NCI-H526 (cell line): ENCODE data around the gene TEX53.

Experiments
- DNase-seq, 2 experiments: peaks; one replicate each; lab custom pipeline; 2025; lab: John Stamatoyannopoulos, UW

The TEX53 gene

DNA sequence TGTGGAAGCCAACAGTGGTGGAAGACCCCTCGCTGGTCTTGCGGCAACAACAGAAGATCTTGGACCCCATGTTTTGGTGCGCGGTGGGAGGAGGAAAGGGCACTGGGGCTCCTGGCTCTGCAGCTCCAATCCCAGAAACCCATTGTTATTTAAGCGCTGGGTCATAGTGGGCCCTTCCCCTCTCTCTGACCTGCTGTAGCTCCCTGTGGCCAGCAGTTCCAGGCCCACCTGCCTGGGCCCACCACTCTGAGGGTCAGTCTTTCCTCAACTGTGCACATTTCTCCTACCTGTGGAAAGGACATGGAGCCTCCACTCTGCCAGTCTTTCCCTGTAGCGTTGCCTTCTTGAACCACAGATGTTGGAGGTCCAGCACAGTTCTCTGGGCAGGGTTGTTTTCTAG lies at the start of gene TEX53:
TSS of gene TEX53 (minus strand) at position 101 of the 400 bp plus-strand sequence. CDS start at position 70, 31 bp downstream.
- no peak for DNase-seq

GRCh38 chr9:114706711-114707110 lies 49.1 kb upstream of the TEX53 start:
- DNase-seq = no peak

- DNase-seq = no peak
Measured at GRCh38 chr9:114701988-114702387, 44.4 kb upstream of the TEX53 start.

DNA sequence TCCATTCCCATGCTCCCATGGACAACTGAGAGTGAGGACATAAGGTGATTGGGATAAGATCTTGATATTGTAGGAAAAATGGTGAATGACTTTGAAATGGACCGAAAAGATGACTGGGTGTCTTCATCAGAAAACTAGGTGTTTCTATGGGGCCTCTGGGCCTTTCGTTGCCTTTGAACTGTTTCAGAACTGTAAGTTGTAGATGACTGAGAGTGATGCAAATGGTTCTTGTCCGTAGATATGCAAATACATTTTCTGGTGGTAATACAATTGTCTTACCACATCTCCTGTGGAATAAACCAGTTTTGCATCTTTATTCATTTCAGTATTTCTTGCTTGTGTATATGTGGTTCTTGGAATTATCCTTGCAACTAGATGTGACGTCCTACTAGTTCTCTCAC lies 40.3 kb upstream of the TEX53 start:
- peak; percentile 57 to 69 for DNase-seq

GRCh38 chr9:114696814-114697544 lies 39.4 kb upstream of the TEX53 start:
- no peak for DNase-seq

GRCh38 chr9:114695948-114696347 lies 38.3 kb upstream of the TEX53 start:
- DNase-seq = no peak

- no peak for DNase-seq
Measured at GRCh38 chr9:114694719-114695269, 37.2 kb upstream of the TEX53 start.

DNA sequence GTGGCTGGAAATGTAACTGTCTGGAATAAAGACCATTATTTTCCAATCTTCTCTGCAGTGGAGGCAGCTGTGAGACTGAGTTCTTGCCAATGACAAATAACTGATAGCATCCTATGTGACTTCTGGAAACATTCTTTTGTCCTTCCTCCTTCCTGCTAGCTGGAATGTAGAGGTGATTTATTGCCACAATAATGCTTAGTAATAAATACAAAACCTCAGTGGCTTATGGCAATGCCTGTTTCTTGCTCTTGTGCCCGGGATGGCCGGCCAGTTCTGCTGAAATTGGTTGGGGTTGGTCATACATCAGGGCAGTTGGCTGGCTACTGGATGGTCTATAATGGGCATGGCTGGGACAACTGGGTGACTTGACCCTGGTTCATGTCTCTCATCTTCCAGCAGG lies 36.5 kb upstream of the TEX53 start:
- no peak for DNase-seq

DNA sequence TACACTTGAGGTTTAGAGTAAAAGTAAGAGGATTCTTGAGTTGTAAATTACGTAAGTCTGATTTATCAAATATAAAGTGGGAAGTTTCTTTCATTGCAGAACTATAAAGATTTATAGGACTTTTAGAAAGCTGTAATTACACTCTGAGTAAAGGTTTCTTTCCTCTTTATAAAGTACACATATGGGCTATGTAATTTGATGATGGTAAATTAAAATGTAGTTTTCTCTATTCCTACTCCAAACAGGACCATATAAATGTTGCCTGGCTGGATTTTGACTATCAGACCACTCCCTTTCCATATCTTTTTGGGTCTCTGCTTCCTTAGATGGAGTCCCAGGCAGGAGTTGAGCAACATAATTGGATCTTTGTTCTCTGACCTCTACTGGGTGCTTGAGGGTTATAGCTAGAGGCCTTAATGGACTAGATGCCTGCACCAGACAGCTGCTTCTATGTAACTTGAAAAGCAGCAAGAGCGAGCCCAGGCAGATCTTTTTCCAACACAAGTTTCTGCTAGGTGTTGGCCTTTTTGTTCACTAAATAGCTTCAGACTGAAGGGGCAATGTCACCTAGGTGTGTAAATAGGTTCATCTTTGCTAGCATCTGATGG lies 35.7 kb upstream of the TEX53 start:
- peak in 1 of 2 experiments; percentile 9 for DNase-seq

DNA sequence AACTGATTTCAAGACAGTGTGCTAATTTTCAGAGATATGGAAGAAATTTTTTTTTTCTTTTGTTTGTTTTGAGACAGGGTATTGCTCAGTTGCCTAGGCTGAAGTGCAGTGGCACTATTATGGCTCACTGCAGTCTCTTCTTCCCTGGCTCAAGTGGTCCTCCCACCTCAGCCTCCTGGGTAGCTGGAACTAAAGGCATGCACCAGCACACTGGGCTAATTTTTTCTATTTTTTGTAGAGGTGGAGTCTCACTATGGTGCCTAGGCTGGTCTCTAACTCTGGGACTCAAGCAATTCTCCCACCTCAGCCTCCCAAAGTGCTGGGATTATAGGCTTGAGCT lies 34.3 kb upstream of the TEX53 start:
- DNase-seq = no peak

GRCh38 chr9:114691046-114691955 lies 33.7 kb upstream of the TEX53 start:
- DNase-seq = no peak

GRCh38 chr9:114690308-114690707 lies 32.7 kb upstream of the TEX53 start:
- no peak for DNase-seq

DNA sequence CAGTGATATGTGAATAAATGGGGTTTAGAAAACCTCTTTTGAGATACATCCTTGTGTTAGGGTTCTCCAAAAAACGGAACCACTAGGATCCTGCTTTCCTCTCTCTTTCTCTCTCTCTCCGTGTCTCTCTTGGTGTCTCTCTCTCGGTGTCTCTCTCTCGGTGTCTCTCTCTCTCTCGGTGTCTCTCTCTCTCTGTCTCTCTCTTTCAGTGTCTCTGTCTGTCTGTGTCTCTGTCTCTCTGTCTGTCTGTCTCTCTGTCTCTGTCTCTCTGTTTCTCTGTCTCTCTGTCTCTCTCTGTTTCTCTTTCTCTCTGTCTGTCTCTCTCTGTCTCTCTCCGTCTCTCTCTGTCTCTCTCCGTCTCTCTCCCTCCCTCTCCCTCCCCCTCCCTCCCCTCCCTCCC lies 32.2 kb upstream of the TEX53 start:
- DNase-seq = no peak

DNA sequence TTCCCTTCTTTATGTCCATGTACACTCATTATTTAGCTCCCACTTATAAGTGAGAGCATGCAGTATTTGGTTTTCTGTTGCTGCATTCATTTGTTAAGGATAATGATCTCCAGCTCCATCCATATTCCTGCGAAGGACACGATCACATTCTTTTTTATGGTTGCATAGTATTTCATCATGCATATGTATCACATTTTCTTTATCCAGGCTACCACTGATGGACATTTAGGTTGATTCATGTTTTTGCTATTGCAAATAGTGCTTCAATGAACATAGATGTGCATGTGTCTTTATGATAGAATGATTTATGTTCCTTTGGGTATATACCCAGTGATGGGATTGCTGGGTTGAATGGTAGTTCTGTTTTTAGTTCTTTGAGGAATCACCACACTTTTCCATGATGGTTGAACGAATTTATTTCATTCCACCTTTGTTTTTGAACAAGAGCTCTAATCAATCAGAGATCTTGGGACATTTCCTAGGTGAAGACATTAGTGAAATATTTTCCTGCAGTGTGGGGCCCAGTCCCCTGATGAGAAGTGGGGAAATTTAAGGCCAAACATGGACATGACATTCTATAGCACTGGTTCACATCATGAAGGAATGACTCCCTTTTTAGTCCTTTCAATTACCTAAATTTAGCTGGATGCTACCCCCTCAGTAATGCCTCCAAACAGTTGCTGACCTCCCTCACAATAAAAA lies 31.5 kb upstream of the TEX53 start:
- no peak for DNase-seq

- no peak for DNase-seq
Measured at GRCh38 chr9:114688379-114688778, 30.8 kb upstream of the TEX53 start.

- no peak for DNase-seq
Measured at GRCh38 chr9:114687034-114687433, 29.4 kb upstream of the TEX53 start.

DNA sequence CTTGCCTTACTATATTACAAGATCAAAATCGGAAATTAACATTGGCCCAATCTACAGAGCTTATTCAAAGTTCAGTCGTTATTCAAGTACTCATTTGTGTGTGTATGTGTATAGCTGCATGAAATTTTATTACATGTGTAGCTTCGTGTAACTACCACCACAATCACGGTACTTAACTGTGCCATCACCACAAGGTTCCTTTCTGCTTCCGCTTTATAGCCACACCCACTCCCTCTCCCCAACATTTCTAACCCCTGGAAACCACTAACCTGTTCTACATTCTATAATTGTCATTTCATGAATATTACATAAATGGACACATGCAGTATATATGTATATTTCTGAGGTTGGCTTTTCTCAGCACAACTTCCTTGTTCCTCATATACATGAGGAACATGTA lies 28.3 kb upstream of the TEX53 start:
- no peak for DNase-seq

GRCh38 chr9:114684036-114684435 lies 26.4 kb upstream of the TEX53 start:
- DNase-seq = no peak

- DNase-seq = no peak
Measured at GRCh38 chr9:114682846-114683245, 25.2 kb upstream of the TEX53 start.

GRCh38 chr9:114681594-114682332 lies 24.2 kb upstream of the TEX53 start, which contains the start of gene TEX48:
TEX48 (minus strand) TSS chr9:114682192; CDS start chr9:114671723, 10,469 bp downstream.
- DNase-seq = peak; percentile 54 to 91
